ENCODE results near the gene METRNL.
"Not testable (repeated sequence)": the region's sequence is repeated elsewhere in the genome, so short reads cannot be mapped to it uniquely, and the experiment has no call there.

Gene METRNL

DNA sequence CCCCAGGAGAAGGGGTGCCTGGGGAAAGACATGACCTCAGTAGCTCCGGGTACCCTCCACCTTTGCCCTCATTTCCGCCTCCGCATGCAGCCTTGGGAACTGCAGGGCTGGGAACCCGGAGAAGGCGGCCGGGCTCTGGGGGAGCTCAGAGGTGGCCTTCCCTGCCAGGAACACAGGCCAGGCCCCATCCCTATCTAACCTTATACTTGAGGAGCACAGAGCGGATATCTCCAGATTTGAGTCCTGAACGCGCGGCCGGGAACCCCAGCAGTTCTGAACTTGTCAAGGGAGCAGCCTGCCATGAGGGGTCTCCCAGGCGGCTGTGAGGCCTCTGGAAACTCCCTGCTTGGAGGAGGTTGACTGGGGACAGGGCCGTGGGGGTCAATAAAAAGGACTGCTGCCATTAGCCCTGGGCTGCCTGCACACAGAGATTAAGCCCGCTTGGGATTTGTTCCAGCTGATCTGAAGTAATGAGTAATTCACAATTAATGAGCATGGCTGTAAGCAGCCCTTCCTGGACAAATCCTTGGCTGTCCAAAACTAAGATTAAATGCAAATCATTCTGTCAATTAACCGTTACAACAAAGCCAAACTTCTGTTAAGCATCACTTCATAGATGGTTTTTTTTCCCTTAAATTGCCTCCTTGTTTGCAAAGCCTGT lies 26.3 kb upstream of the METRNL start:
- no peak for DNase-seq

GRCh38 chr17:83053739-83054451 lies 25.5 kb upstream of the METRNL start:
- no peak for DNase-seq

DNA sequence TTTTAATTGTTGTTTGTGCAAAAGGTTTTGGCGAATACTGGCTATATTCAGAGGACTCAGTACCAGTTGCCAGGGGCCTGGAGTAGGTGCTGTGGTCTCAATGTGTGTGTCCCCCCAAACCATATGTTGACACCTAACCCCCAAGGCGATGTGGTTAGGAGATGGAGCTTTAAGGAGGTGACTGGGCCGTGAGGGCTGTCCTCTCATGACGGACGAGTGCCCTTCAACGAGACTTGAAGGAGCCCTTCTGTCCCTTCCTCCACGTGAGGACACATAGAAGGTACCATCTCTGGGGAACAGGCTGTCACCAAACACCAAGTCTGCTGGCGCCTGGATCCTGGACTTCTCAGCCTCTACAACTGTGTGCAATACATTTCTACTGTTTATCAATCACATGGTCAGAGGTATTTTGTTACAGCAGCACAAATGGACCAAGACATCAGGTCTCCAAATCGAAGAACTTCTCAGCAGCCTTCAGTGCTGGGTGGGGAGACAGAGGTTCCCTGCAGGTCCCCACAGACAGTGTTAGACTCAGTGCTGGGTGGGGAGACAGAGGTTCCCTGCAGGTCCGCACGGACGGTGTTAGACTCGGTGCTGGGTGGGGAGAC lies 24.8 kb upstream of the METRNL start:
- DNase-seq: no peak

- DNase-seq: not testable (repeated sequence)
These were observed 24.2 kb upstream of the METRNL start for GRCh38 chr17:83055176-83055575.

GRCh38 chr17:83055911-83056582 lies 23.4 kb upstream of the METRNL start:
- DNase-seq: no peak

DNA sequence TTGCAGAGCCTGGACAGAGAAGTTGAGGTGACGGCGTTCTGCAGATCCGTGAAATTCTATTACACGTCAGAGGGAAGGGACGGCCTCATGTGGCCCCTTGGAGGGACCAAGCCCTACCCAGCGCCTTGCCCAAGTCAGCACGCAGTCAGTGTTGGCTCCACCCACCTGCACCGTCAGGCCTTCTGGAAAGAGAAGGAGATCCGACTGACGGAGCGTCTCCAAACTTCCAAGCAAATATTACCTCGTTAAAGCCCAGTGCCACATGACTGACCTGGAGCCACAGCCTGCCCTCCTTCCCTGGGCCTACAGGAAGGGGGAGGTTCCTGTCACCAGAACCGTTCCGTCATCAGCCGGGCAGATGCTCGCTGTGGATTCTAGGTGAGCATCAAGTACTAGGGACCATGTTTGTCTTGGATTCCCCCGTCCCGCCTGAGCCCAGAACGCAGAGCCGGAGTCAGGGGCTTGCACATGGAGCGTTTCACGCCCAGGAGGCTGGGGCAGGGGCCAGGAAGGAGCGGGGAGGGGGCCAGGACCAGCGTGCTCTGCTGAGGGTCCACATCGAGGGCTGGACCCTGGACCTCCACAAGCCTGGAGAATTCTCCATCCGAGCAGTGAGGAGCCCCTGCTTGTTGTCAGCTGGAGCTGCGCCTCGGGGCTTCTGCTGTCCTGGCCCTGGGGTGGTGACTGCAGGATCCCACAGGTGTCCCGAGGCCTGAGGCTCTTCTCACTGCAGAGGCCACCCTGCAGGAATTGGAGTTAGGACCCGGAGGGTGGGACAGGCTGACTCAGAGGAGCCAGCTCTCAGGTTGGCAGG lies 22.6 kb upstream of the METRNL start:
- no peak for DNase-seq

GRCh38 chr17:83057397-83057761 lies 22.0 kb upstream of the METRNL start:
- no peak for DNase-seq

- DNase-seq: no peak
These were observed 21.6 kb upstream of the METRNL start for GRCh38 chr17:83057793-83058265.

GRCh38 chr17:83058266-83058798 lies 21.1 kb upstream of the METRNL start:
- DNase-seq: no peak

GRCh38 chr17:83061586-83061985 lies 17.8 kb upstream of the METRNL start:
- DNase-seq: no peak

DNA sequence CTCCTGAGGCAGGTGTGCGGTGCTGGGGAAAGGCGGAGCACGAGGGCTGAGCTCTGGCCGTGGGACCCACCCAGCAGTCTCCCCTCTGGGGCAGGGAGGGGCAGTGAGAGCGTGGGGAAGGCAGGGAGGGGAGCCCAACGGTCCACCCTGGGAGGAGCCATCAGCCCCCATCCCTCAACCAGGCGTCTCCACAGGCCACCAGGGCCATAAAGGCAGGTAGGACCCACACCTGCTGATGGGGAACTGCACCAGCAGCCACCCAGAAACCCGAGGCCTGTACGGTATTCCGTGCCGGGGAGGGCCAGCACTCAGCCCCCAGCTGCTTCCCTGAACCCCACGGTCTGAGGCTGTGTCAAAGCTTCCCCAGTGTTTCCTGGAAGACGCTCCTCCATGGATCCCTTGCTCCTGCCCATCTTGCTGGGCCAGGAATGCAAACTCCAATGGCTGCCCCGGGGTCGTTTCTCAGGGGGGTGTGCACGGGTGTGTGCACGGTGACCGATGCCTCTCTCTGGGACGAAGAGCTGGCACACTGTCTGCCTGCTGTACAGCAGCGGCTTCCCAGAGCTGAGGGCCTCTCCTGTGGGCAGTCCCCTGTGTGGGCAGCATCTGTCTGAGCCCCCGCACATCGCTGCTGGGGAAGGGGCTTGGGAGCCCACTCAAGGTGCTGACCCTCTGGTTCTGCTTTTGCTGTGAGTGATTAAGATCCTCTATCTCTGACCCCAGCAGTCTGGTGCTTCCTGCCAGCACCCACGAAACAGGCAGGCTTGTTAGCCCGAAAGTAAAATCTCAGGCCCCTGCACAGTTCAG lies 17.2 kb upstream of the METRNL start:
- no peak for DNase-seq

DNA sequence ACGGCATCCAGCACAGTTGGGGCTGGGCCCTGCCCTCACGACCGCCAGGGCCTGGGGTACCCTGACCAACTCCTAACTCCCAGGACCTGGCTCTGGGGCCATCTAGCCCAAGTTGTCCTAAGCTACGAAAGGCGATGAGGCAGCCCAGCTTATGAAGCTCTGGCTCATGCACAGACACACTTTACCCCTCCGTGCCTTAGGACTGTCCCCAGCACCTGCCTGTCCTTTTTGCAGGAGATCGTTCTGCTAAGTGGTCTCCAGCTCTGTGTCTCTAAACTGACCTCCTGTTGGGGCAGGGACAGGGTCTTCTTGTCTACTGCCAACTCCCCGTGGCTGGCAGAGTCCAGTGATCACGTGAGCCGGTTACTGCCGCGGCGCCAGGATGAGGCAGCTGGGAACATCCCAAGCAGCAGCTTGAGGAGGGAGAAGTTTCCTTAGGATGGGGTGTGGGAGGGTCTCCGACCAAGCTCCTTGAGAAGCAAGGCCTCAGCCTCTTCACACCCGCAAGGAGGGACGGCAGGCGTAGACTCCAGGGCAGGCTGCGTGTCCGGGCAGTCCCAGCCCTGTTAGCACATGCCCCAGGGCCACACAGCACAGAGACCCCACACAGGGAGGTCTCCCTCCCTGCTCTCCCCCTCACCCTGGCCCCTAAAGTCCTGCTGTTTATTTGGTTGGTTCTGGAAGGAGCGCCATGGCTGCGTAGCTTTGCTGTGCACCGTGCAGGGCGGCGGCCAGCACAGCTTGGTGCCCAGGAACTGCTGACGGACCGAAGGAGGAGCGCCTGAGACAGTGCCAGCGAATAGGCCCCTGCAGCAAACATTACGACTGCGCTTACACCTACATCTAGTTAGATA lies 16.4 kb upstream of the METRNL start:
- DNase-seq: no peak

- no peak for DNase-seq
These were observed 15.2 kb upstream of the METRNL start for GRCh38 chr17:83064021-83064731.

DNA sequence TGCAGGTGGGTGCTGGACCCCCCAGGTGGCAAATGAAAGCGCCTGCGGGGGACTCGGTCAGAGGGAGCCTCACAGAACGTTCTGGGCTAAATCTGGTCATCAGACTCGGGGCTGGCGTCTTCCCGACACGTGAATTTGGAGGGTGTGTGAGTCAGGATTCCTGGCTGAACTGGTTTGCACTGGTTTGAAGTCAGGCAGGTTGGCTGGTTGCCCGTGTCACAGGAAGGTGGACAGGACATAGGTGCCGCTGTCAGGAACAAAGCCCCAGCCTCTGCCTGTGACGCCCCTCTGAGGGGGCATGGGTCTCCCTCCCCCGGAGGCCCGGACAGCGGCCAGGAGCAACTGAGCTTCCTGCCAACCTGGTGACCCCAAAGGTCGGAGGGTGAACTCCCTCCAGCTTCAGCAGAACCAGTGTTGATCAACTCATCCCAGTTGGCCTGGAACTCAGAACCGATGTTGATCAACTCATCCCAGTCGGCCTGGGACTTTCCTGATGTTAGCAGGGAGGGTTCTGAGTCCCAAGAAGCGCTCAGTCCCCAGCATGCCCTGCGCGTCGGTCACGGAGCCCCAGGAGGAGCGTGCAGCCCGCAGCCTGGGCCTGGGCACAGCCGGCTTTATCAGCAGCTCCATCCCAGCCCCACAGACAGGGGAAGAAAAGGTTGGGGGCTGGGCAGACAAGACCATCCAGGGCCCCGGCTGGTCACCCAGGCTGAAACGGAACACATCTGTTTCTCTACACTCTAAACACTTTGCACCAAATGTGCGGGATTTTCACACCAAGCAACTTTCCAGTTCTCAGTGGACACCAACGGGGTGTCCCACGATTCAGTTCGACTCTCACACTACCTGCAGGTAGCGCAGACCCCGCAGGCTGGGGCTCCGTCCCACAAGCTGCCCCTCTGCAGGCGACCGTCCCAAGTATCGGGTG lies 14.4 kb upstream of the METRNL start:
- no peak for DNase-seq

GRCh38 chr17:83065660-83066542 lies 13.5 kb upstream of the METRNL start:
- no peak for DNase-seq

- DNase-seq: not testable (repeated sequence)
These were observed 12.9 kb upstream of the METRNL start for GRCh38 chr17:83066543-83066890.

DNA sequence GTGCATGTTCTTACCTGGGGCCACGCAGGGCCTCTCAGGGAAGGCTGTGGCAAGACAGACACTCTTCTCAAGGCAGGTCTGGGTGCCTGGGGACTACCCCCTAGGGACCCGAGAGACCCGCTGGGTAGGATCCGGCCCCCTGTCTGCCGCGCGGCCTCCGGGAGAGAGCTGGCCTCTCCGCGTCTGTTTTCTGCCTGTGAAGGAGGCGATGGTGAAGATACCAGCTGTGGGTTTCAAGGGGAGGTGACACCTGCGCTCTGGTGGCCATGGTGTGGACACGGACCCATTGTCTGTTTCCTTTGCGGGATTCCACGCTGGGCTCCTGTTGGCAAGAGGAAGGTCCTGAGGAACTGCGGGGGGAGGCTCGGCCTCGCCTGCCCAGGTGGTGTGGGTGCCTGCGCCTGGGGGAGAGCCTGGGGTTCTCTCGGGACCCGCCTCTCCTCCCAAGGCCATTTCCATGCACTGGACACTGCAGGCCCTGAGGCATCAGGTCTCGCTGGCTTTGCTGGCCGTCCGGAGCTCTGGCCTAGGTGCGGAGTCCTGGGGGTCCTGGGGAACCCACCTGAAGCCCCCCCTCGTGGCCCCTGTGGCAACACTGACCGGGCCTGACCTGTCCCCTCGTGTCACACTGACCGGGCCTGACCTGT lies 12.2 kb upstream of the METRNL start:
- no peak for DNase-seq

Measured in NCI-H446 (cell line).